HG03039 (cell line): ENCODE measurements around the gene ABCA4.

Experiments
- ATAC-seq: cut with Tn5 transposase; IDR thresholded peaks from one replicate; pipeline ENCODE4 v1.9.1; 2021; ENCODE audit warnings: mild to moderate bottlenecking, moderate library complexity; ENCODE audit not compliant: unreplicated experiment

ABCA4 gene

DNA sequence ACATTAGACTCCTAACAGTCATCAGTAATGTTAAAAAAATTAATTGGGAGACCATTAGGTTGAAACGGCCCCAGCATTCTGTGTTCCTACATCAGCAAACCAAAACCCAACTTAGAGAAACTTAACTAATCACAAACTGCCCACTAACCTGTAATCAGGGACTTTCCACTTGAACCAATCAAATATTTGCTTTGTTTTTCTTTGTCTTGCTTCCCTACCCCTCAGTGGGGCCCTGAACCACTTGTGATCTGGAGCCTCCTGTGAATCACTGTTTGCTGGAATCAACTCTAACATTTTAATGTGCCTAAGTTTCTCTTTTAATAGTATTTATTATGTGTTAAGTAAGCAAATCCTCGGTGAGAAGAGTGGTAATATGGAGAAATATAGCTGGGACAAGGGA lies 64.0 kb downstream of the ABCA4 start:
- no peak for ATAC-seq

DNA sequence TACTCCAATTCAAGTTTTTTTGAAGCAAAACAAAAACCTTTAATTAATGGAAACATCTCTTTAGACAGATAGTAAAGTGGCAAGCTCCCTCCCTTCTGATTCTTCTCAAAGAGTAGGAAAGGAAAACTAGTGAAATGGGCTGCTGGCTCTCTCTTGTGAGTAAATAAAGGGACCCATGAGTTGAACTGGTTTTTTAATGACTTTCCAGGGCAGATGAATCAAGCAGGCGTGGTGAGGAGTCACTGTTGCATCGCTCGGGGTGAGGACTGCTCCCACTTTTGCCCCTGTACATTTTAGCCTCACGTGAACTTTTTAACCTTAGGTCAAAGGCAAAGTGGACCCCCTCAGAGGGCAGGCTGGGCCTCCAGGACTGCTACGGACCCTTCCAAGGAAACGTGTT lies 64.8 kb downstream of the ABCA4 start:
- no peak for ATAC-seq

DNA sequence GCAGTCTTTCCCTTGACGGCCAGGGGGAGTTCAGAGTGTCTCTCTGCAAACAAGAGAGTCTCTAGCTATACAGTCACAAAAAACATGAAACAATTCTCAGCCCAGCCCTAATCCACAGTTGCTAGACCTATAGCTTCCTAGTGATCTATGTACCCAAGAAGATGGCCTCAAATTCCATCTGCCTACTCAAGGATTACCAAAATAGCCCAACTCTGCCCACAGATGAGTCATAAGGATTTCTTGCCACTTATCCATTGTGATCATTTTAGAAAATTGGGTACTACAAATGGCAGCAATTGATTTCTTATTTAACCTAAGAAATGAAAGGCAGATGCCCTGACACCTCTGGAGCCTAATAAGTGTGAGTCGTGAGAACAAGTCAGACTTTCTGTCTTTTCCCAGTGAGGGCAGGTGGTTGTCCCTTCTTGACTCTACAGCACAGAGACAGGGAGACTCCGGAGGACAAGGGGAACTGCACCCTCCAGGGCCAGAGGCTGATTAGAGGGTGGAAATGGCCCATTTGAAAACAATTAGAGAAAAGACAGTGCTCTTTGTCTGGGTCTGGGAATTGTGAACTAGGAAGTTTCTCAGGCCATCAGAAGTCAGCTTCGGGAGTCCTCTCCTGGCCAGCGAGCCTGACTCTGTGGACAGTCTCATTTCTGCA lies 65.4 kb downstream of the ABCA4 start:
- no peak for ATAC-seq

DNA sequence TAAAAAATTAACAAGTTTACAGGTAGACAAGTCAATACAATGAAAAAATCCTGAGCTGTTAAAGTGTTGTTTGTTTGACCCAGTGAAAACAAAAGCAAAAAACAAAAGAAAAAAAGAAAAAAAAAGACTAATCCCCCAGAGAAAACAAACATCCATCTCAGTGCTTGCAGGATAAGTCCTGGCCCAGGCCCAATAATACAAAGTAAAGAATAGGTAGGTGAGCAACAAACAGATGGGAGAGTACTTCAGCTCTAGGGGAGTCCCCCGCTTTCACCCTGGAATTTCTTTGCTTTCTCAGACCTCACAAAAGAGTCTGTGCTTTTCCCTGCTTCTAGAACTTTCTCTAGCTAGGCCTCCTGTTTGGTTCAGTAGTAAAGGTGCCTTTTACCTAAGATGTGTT lies 70.3 kb downstream of the ABCA4 start:
- ATAC-seq: no peak

DNA sequence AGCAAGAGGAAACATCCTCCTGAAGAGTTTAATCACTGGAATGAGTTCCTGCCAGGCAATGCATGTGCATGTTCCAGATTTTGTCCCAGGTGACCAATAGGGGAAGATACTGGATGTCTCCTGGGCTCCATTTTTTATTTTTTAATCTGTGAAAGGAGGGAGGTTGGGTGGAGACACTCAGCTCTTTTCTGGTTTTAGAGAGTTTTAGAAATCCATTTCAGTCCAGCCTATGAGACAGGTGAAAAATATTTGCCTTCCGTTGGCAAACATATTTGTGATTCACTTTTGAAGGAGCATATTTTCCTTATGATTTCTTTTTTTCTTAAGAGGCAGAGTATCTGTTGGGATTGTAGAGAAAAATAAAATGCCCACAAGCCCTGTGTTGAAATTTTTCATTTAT lies 70.7 kb downstream of the ABCA4 start:
- ATAC-seq: no peak

DNA sequence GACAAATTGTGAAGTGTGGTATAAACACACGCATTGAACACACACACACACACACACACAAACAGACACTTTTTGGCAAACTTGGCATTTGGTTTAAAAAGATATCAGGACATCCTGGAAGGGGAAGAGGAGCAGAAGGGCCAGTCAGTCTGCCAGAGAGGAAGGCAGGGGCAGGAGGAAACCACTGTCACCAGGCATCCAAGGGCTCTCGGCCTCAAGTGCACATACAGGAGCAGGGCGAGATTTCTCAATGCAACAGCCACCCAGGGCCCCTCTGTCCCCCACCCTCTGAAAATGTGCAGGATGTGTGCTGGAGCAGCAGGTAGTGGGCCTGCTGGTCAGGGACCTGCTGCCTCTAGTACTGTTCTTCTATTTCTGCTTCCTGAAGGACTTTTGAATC lies 71.2 kb downstream of the ABCA4 start:
- no peak for ATAC-seq

DNA sequence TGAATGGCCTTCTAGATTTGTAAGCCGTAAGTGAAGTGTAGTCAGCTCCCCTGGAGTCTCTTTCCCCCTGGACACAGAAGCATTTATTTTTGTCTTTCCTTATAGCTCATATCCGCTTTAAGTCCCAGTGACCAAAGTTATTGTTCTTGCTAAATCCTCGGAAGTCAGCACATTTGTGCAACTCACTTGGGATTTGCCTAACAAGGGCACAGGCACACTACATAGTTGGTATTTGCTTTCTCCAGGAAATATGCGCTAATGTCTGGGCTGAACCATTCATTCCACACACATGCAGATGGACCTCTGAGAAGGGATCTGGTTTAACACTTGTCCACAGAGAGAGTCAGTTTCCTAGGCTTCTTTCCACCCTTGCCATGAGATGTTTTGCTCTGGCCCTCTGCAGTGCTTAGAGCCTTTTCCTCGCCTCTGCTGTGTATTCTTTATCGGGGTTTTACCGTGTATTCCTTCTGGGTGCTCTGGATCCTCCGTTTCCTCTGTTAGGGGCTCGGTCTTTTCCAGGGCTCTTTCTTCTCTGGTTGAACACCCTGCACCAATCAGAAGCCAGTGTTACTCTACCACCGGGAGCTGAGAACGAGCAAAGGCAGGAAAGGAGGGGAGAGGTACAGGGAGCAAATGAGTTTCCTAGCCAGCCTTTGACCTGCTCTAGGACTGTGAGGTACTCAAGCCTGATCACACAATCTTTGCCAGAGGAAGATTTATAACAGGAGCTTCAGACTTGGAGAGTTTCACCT lies 72.4 kb downstream of the ABCA4 start:
- no peak for ATAC-seq

DNA sequence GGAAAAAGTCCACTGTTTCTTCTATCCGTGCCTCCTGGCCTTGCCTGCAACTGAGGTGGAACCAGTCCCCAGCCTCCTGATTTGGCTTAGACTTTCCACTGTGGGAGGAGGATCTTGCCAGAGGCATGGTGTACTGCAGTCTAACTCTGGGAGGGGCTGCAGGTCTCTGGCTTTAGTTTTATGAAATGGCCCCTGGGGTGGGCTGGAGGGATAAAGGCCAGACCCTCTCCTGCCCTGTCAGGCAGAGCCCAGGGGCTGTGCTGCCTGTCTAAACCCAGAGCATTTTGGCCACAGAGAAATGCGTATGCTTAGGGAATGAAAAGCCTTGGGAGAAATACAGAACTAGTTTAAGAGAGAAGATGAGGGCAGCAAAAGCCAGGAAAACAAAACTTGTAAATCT lies 73.0 kb downstream of the ABCA4 start:
- no peak for ATAC-seq

DNA sequence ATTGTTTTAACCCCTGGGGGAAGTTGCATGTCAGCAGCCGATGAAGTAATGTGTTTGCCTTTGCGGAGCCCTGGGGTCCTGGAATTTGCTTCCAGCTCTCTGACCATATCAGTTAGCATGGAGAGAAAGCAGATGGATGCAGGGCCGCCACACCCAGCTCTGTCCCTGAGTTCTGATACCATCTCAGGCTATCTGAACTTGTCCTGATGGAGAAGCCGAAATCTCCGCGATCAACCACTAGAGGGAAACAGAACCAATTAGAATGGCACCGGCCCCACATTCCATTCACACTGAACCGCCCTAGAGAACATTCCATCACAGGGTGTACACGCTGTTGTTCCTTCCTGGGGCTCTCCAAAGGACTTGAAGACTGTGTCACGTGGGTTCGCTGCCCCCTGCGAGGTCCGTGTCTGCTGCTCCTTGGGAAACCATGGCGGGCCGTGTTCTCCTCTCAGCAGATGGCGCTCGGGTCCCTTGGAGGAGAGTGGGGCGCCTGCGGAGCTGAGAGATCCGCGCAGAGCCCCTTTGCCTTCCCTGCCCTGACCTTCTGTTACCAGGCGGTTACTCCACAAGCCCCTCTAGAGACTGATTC lies 75.4 kb downstream of the ABCA4 start:
- no peak for ATAC-seq

DNA sequence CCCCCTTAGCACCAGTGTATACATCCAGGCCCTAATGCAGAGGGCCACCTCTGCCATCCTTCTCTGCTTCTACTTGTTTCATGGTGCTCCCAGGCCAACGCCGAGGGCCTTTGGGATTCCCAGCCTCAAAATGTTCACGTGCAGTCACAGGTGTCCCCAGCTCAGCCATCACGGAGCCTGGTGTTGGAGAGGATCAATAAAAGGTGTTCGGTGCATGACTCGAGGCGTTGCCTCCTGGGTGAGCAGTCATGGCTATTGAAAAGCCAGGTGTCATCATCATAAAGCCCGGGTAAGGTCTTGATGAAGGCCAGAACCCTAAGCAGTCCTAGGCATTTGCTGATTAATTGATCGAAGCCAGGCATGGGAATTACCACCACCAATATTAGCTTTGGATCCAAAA lies 76.1 kb downstream of the ABCA4 start:
- no peak for ATAC-seq

DNA sequence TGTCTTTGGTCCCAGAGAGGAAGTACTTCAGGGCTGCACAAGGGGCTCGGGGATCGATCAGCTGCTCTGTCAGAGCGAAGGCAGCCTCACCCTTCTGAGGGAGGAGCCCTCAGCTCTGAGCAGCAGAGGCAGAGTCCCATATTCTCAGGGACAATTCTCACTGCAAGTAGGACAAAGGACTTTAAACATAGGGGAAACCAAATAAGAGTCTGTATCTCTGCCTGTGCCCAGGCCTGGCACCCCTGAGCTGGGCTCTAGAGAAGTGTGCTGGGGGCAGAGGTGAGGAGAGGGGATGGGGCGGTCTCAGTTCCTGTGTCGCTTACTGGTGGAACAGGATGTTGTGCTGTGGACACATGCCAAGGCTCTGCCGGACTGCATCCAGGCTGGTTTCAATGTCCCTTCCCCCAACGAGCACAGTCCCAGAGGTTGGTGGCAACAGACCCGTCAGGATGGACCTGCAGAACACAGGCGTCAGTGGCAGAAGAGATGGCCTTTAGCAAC lies 76.6 kb downstream of the ABCA4 start:
- no peak for ATAC-seq

DNA sequence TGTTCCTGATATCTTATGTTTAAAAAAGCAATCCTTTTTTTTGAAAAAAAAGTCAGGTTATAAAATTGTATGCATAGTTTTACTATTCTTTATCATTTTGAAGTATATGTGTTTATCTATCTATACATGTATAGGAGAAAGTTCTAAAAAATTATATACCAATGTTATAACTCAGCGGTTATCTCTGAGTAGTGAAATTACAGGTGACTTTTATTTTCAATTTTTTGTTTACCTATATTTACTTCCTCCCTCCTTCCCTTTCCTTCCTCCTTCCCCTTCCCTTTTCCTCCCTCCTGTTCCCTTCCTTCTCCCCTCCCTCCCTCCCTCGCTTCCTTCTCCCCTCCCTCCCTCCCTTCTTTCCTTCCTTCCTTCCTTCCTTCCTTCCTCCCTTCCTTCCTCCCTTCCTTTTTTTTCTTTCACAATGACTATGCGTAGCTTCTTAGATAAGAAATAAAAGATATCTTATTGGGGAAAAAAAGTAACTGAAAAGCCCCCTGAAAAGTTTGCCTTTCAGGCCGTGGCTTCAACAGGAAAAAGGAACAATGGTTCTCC lies 77.1 kb downstream of the ABCA4 start:
- ATAC-seq: no peak

DNA sequence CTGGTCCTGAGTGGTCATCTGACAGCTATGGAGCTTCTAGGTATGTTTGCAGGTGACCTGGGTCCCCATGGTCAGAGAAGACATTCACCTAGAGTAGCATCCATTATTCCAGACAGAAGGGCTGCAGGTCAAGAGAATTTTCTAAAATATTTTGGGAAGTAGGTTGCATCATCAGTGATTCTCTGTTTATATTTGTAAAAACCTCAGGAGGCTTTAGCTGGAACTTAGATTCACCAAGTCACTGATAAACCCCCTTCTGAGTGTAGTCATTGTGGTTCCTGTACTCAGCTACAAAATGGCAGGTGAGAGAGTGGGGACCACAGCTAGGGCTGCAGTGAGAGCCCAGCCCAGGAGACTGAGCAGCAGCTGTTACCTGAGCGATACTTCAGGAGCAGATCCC lies 78.6 kb downstream of the ABCA4 start:
- ATAC-seq: no peak

DNA sequence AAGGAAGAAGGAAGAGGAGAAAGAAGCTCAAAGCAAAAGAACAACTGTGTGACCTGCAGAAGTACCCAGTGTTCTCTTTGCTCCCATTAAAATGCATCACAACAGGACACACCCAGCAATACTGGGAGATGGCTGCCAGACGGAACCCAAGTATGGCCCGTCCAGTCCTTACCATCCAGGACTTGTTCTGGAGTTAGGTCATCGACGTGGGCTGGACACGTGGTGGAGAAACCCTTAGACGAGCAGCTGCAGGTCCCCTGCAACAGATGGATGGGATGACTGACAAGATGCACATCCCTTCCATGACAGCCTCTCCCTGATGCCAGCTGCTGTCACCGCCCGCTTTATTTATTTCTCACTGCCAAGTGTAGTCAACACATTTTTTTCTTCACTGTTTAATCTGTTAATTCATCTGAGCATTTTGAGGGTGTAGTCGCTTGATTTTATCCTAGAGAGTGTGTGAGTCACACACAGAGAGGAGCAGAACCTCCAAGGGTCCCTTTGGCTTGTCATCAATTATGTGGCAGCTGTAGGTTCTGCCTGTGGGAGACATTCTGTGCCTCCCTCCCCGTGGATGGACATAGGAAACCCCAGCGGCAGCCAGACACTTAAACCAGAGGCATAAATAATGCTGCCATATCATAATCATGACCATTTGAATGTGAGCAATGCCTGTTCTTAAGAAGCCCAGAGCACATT lies 80.9 kb downstream of the ABCA4 start:
- ATAC-seq: no peak

DNA sequence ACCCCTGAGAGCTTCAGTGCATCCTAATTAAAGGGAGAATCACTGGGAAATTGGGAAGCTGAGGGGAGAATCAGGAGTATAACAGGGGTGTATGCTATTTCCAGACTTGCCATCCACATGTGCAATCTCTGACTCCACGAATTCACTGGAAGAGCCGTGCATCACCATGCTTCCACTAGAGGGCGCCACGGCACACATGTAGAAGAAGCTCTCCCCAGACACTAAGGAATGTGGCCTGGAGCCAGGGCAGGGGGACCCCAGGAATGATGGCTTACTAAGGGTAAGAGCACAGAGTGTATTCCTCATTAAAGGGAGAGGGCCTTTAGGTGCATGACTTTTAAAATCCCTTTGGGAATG lies 81.5 kb downstream of the ABCA4 start:
- no peak for ATAC-seq

DNA sequence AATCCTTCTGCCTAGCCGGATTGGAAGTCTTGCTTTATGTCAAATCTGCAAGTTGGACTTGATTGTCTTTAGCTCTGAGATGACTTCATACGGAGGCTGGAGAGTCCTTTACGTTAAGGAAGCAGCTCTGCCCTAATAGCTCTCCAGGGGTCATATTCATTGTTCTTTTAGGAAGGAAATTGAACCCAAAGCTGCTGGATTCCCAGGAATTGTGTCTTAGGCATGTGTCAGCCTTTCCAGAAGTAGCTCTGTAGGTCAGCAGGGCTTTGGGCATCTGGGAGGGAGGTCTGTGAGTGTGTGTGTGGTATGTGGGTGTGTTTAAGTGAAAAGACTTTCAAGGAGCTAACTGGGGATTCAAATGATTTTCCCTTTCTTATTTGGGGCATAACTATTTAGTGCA lies 82.4 kb downstream of the ABCA4 start:
- no peak for ATAC-seq

DNA sequence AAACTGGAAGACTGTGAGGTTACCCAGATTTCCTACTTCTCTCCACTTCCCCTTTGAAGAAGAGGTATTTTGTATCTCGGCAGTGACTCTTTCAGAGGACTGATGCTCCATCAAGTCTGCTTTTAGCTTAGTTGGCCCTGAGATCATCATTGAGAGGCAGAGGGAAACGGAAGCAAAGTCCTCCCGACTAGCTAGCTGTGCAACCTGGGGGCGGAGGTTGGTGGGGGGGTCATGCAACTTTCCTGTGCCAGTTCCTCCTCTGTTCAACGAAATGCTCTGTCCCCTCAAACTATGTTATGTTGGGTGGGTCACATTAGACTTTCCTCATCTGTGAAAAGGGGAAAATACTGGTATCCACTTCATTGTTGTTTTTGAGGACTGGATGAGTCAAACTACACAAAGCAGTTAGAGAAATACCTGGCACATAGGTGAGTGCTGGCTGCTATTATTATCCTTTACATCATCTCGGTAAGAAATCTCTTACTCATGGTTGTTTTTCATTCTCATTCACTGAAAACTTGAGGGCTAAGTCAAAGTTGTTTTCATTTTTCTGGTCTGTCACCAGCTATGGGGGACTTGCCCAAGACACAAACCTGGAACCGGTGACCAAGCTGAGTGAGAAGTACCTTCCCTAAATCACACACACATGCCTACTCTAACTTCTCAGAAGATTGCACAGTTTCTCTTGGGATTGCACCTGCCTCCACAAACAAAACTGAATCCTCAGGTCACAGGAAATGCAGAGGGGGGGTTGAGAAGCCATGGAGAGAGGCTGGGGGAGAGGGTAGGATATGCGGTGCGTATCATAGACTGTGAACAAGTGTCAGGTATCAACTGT lies 83.3 kb downstream of the ABCA4 start:
- peak; percentile 61 for ATAC-seq

DNA sequence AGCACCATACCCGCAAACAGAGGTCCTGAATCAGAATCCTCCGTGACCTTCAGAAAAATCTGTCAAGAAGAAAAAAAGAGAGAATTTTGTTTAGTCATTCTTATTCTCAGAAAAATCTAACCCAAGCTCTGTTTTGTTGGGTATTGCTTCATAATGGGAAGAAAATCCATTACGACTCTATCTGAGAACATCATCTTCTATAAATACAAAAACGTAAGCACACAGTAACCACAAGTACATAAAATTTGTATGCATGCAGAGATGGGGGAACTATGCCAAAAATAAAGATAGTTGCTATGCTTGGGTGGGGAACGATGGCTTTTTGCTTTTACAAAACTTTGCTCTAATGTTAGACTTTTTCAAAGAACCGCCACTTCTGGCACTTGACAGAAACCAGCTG lies 84.2 kb downstream of the ABCA4 start:
- no peak for ATAC-seq

DNA sequence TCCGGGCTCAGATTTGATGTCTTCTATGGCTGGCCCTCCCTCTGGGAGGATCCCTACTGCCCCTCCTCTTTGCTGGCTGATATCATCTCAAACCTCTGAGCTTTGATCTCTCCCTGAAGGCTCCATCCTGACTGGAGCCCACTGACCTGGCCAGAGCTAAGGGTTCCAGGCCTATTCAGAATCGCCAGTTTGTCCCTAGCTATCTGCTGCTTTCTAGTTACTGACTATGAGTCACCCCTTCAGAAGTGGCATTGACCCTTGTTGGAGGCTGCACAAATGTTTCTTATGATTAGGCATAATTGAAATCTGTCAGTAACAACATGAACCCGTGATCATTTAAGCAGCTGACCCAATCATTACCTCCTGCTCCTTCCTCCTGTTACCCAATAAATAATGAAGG lies 87.1 kb downstream of the ABCA4 start:
- ATAC-seq: no peak

DNA sequence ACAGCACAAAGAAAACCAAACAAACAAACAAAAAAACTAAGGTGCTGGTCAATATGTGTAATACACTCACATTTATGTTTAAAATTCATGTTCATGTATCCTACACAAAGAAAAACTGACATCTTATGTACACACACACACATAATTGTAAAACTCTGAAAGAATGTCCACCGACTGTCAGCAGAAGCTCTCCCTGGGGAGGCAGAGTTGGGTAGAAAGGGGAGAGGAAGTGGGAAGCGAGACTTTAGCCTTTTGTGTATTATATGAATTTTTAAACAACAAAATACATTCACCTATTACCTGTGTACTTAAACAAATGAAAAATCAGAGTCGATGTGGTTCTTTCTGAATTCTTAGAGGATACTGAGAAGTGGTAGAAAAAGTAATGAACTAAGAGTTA lies 88.3 kb downstream of the ABCA4 start:
- ATAC-seq: no peak

DNA sequence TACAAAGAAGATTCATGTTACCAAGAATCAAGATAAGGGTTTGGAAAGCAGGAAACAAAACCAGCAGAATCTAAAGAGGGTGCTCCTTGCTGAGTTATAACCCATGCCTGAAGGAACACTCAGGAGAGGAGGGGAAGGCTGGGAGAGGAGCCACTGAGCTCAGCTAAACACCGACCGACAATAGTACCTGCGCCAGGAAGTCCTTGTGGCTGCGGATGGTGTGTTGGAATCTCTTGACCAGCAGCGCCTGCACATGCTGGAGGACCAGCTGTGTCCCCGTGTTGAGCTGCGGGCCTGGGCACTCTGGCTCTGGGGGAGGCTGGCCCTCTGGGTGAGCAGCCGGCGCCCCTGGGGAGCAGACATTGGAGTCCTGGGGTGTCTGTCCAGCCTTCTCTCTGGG lies 89.4 kb downstream of the ABCA4 start:
- no peak for ATAC-seq
